Skeletal muscle satellite cell (primary cell): ENCODE data around the gene FXYD1.

Experiments
- H3K27me3 ChIP-seq: 2 replicates; pipeline ENCODE4 v1.7.0; 2013; ENCODE audit warnings: low read length; ENCODE audit not compliant: control insufficient read depth, insufficient read depth
- H3K36me3 ChIP-seq: 2 replicates; pipeline ENCODE4 v1.7.0; 2013; ENCODE audit warnings: mild to moderate bottlenecking, control low read depth, low read length; ENCODE audit not compliant: insufficient read depth
- H3K4me1 ChIP-seq: 2 replicates; pipeline ENCODE4 v1.7.0; 2013; ENCODE audit warnings: low read length; ENCODE audit not compliant: control insufficient read depth, insufficient read depth
- H3K4me2 ChIP-seq: 2 replicates; pipeline ENCODE4 v1.7.0; 2013; ENCODE audit warnings: mild to moderate bottlenecking, low read length
- H3K4me3 ChIP-seq: 2 replicates; pipeline ENCODE4 v1.7.0; 2013; ENCODE audit warnings: low read length
- H3K9ac ChIP-seq: 2 replicates; pipeline ENCODE4 v1.7.0; 2013; ENCODE audit warnings: mild to moderate bottlenecking, low read depth, low read length, moderate library complexity
- H3K9me3 ChIP-seq: replicated peaks from 2 replicates; pipeline ENCODE4 v1.7.0; 2013; ENCODE audit warnings: mild to moderate bottlenecking, control low read depth, low read length

Gene FXYD1

GRCh38 chr19:35119578-35120155 is 19.0 kb upstream of the FXYD1 start:
- no peak overlapping the region for H3K9ac ChIP-seq
- no peak overlapping the region for H3K4me2 ChIP-seq
- no peak overlapping the region for H3K4me3 ChIP-seq
- H3K4me1 ChIP-seq, result peaks cover 23% of the 10 kb centered on the region
- H3K9me3 ChIP-seq, result no peaks in the 10 kb centered on the region
- no peaks in the 10 kb centered on the region for H3K36me3 ChIP-seq
- peaks cover 19% of the 10 kb centered on the region for H3K27me3 ChIP-seq

- Histone ChIP-seq H3K27me3 (peaks cover 23% of the 10 kb centered on the region), H3K9ac (no peak overlapping the region), H3K9me3 (no peaks in the 10 kb centered on the region), H3K36me3 (no peaks in the 10 kb centered on the region), H3K4me1 (peaks cover 27% of the 10 kb centered on the region), H3K4me3 (no peak overlapping the region), H3K4me2 (no peak overlapping the region)
Observed at GRCh38 chr19:35120492-35120891, 18.1 kb upstream of the FXYD1 start.

- H3K4me1 ChIP-seq, result peaks cover 27% of the 10 kb centered on the region
- H3K27me3 ChIP-seq, result peaks cover 23% of the 10 kb centered on the region
- H3K9me3 ChIP-seq, result no peaks in the 10 kb centered on the region
- H3K36me3 ChIP-seq, result no peaks in the 10 kb centered on the region
- H3K9ac ChIP-seq, result no peak overlapping the region
- H3K4me3 ChIP-seq, result no peak overlapping the region
- H3K4me2 ChIP-seq, result no peak overlapping the region
Observed at GRCh38 chr19:35120898-35121297, 17.7 kb upstream of the FXYD1 start.

GRCh38 chr19:35122687-35123551 is 15.7 kb upstream of the FXYD1 start:
- H3K36me3 ChIP-seq, result no peaks in the 10 kb centered on the region
- H3K9ac ChIP-seq, result no peak overlapping the region
- peak overlapping the region; percentile 90 for H3K4me2 ChIP-seq
- H3K4me1 ChIP-seq, result peaks cover 27% of the 10 kb centered on the region
- peaks cover 28% of the 10 kb centered on the region for H3K27me3 ChIP-seq
- no peaks in the 10 kb centered on the region for H3K9me3 ChIP-seq
- no peak overlapping the region for H3K4me3 ChIP-seq

GRCh38 chr19:35123573-35123972 is 15.1 kb upstream of the FXYD1 start:
- Histone ChIP-seq H3K4me1 (peaks cover 27% of the 10 kb centered on the region), H3K4me2 (peak overlapping the region; percentile 90), H3K27me3 (peaks cover 34% of the 10 kb centered on the region), H3K9me3 (no peaks in the 10 kb centered on the region), H3K4me3 (peak overlapping the region; percentile 76), H3K36me3 (no peaks in the 10 kb centered on the region), H3K9ac (peak overlapping the region; percentile 73)

GRCh38 chr19:35124098-35125060 is 14.2 kb upstream of the FXYD1 start:
- H3K36me3 ChIP-seq, result no peaks in the 10 kb centered on the region
- peaks cover 27% of the 10 kb centered on the region for H3K4me1 ChIP-seq
- H3K4me3 ChIP-seq, result peak overlapping the region; percentile 76
- H3K27me3 ChIP-seq, result peaks cover 39% of the 10 kb centered on the region
- H3K9ac ChIP-seq, result peak overlapping the region; percentile 73
- H3K4me2 ChIP-seq, result peak overlapping the region; percentile 90
- H3K9me3 ChIP-seq, result no peaks in the 10 kb centered on the region

GRCh38 chr19:35125270-35125717 is 13.3 kb upstream of the FXYD1 start:
- Histone ChIP-seq H3K9ac (no peak overlapping the region), H3K4me2 (no peak overlapping the region), H3K36me3 (no peaks in the 10 kb centered on the region), H3K4me3 (no peak overlapping the region), H3K4me1 (peaks cover 26% of the 10 kb centered on the region), H3K9me3 (no peaks in the 10 kb centered on the region), H3K27me3 (peaks cover 41% of the 10 kb centered on the region)

GRCh38 chr19:35125749-35126623 is 12.6 kb upstream of the FXYD1 start:
- Histone ChIP-seq H3K4me3 (no peak overlapping the region), H3K9me3 (no peaks in the 10 kb centered on the region), H3K27me3 (peaks cover 47% of the 10 kb centered on the region), H3K9ac (no peak overlapping the region), H3K4me1 (peaks cover 19% of the 10 kb centered on the region), H3K4me2 (no peak overlapping the region), H3K36me3 (no peaks in the 10 kb centered on the region)

GRCh38 chr19:35126624-35126959 is 12.0 kb upstream of the FXYD1 start:
- Histone ChIP-seq H3K4me3 (no peak overlapping the region), H3K27me3 (peaks cover 47% of the 10 kb centered on the region), H3K9me3 (no peaks in the 10 kb centered on the region), H3K4me2 (no peak overlapping the region), H3K4me1 (peaks cover 19% of the 10 kb centered on the region), H3K36me3 (no peaks in the 10 kb centered on the region), H3K9ac (no peak overlapping the region)

GRCh38 chr19:35127871-35128270 is 10.8 kb upstream of the FXYD1 start:
- no peak overlapping the region for H3K4me2 ChIP-seq
- no peak overlapping the region for H3K9ac ChIP-seq
- peaks cover 57% of the 10 kb centered on the region for H3K27me3 ChIP-seq
- H3K36me3 ChIP-seq, result no peaks in the 10 kb centered on the region
- H3K9me3 ChIP-seq, result no peaks in the 10 kb centered on the region
- peaks cover 19% of the 10 kb centered on the region for H3K4me1 ChIP-seq
- H3K4me3 ChIP-seq, result no peak overlapping the region
